HAP-1 (cell line): ENCODE results near the gene CEP95.

Experiments used
- DNase-seq, 2 experiments: peaks; one replicate each; pipeline ENCODE4 v3.0.0-alpha.2; 2016 to 2020; ENCODE audit warnings: low spot score in 2 of 2
- H3K27me3 ChIP-seq: fragments of 250-450 bp; sonication (Bioruptor Pico); 2 replicates; pipeline ENCODE4 v1.5.1; 2020; ENCODE audit warnings: low read depth, mild to moderate bottlenecking, moderate library complexity
- H3K36me3 ChIP-seq: fragments of 250-450 bp; sonication (Bioruptor Pico); replicated peaks from 2 replicates; pipeline ENCODE4 v1.5.1; 2020; ENCODE audit warnings: mild to moderate bottlenecking
- H3K4me1 ChIP-seq: fragments of 250-450 bp; sonication (Bioruptor Pico); 2 replicates; pipeline ENCODE4 v1.5.1; 2020; ENCODE audit warnings: mild to moderate bottlenecking
- H3K4me3 ChIP-seq: fragments of 250-450 bp; sonication (Bioruptor Pico); 2 replicates; pipeline ENCODE4 v1.5.1; 2020; ENCODE audit warnings: mild to moderate bottlenecking, moderate library complexity
- H3K9me3 ChIP-seq: fragments of 250-450 bp; sonication (Bioruptor Pico); 2 replicates; pipeline ENCODE4 v1.5.1; 2020; ENCODE audit warnings: mild to moderate bottlenecking, moderate library complexity
- in situ Hi-C: fragments of 300-500 bp; cut with MboI; formaldehyde crosslinking; loops from 3 replicates; pipeline ENCODE4 v1.14.3; 2020; ENCODE audit warnings: low sequenced_read_pairs, inconsistent platforms, mixed read lengths

Gene CEP95

DNA sequence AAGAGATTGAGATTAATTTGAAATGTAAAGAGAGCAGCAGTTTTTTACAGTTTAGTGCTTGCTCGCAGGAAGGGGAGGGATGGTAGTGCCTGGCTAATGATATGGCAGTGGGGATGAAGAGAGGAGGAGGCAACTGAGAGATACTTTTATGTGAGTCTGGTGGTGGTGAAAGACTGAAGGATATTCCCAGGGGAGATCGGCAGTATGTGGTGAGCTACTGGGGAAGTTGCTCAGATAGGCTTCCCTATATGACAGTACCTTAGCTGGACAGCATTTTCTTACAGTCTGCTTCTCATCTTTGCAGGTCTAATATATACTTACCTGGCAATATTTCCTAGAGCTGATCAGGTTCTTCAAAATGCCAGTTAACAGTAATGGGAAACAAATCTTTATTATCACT is 8.6 kb downstream of the CEP95 start:
- Histone ChIP-seq H3K36me3 (peaks cover 90% of the 10 kb centered on the region), H3K9me3 (no peaks in the 10 kb centered on the region), H3K4me3 (no peak overlapping the region), H3K27me3 (no peaks in the 10 kb centered on the region), H3K4me1 (peaks cover 5% of the 10 kb centered on the region)
- no peak for DNase-seq
- in situ Hi-C loops, result loop anchor here (25.0 kb wide), 1 partner anchor 703 kb away; no protein-coding TSS in a partner anchor

DNA sequence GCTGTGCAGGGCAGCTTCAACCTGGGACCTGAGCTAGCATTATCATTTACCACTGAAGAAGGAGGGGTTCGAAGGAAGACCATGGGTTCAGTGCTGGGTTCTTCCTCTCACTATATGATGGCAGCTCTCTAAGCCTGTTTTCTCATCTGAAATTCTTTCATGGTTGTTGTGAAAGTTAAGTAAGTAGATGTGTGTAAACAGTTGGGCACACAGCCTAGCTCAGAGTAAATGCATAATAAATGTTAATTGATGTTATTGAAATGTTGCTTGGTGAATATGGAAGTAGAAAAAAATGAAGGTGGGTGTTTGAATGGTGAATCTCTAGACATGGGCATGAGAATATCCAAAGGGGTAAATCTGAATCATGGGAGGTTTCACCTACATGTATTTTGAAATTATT is 9.1 kb downstream of the CEP95 start:
- no peak for DNase-seq
- Histone ChIP-seq H3K27me3 (no peaks in the 10 kb centered on the region), H3K36me3 (peaks cover 90% of the 10 kb centered on the region), H3K9me3 (no peaks in the 10 kb centered on the region), H3K4me1 (peaks cover 5% of the 10 kb centered on the region), H3K4me3 (no peak overlapping the region)
- in situ Hi-C loops, result loop anchor here (25.0 kb wide), 1 partner anchor 704 kb away; no protein-coding TSS in a partner anchor

DNA sequence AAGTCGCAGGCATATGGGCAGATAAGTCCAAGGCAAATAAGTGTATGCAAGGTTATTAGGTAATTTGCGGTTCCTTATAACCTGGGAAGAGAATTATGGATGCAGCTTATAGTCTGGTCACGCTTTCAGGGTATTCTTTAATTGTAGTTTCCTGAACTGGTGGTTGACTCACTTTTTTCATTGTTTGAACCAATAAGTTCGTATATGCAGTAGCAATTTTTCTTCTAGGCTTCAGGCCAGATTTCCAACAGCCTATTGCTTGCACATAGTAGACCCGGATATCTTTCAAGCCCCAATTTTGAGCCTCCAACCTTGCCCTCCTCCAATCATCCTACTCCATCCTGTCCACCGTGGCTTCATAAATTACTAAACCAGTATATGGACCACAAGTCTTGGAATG is 12.8 kb downstream of the CEP95 start:
- in situ Hi-C loops, result loop anchor here (25.0 kb wide), 1 partner anchor 707 kb away; no protein-coding TSS in a partner anchor
- H3K4me1 ChIP-seq, result no peaks in the 10 kb centered on the region
- H3K4me3 ChIP-seq, result no peak overlapping the region
- no peak for DNase-seq
- peaks cover 82% of the 10 kb centered on the region for H3K36me3 ChIP-seq
- no peaks in the 10 kb centered on the region for H3K9me3 ChIP-seq
- H3K27me3 ChIP-seq, result no peaks in the 10 kb centered on the region

DNA sequence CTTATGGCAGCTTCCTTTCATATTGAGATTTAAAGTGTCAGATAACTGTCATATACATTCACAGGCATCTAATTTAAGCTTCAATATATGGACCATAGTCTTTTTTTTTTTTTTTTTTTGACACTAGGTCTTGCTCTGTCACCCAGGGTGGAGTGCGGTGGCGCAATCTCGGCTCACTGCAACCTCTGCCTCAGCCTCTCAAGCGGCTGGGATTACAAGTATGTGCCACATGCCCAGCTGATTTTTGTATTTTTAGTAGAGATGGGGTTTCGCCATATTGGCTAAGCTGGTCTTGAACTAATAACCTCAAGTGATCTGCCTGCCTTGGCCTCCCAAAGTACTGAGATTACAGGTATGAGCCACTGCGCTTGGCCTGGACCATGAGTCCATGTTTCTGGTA is 13.6 kb downstream of the CEP95 start:
- H3K27me3 ChIP-seq, result no peaks in the 10 kb centered on the region
- in situ Hi-C loops, result loop anchor here (25.0 kb wide), 1 partner anchor 708 kb away; no protein-coding TSS in a partner anchor
- H3K4me3 ChIP-seq, result no peak overlapping the region
- peaks cover 82% of the 10 kb centered on the region for H3K36me3 ChIP-seq
- DNase-seq, result no peak
- no peaks in the 10 kb centered on the region for H3K4me1 ChIP-seq
- H3K9me3 ChIP-seq, result no peaks in the 10 kb centered on the region

DNA sequence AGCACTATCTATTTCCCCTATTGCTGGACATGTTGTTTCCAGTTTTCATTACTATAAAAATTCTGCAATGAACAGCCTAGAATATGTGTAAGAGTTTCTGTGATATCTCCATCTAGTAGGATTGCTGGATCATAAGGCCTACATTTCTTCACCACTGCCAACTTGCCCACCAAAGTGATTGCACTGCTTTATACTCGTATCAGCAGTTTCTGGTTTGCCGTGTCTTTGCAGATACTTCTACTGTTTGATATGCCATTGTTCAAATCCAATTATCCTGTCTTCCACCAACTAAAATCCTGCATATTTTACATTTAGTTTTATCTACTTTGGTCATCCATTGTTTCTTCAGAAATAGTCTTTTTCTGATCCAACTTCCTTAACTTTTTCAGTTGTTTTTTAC is 21.1 kb downstream of the CEP95 start:
- Histone ChIP-seq H3K4me1 (no peaks in the 10 kb centered on the region), H3K36me3 (peaks cover 90% of the 10 kb centered on the region), H3K9me3 (no peaks in the 10 kb centered on the region), H3K27me3 (no peaks in the 10 kb centered on the region), H3K4me3 (no peak overlapping the region)
- DNase-seq, result no peak
- in situ Hi-C loops, result no loop called here

DNA sequence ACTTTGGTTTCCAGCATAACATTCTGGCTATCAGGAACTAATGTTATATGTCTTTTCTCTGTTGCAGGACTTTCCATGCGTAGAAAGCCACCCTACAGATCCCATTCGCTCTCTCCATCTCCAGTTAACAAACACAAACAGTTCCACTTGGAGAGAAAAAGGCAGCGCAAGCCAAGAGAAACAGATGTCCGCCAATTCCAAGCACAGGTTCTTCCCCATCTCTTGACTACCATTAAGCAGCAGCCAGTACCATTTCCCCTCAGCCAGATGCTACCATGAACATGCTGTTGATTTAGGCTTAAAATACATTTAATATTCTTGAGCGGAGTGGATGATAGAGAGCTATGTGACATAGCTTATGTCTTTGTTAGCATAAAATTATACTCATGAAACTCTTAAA is 22.4 kb downstream of the CEP95 start:
- no peaks in the 10 kb centered on the region for H3K9me3 ChIP-seq
- in situ Hi-C loops, result no loop called here
- DNase-seq, result no peak
- no peaks in the 10 kb centered on the region for H3K27me3 ChIP-seq
- no peaks in the 10 kb centered on the region for H3K4me1 ChIP-seq
- no peak overlapping the region for H3K4me3 ChIP-seq
- H3K36me3 ChIP-seq, result peaks cover 93% of the 10 kb centered on the region

DNA sequence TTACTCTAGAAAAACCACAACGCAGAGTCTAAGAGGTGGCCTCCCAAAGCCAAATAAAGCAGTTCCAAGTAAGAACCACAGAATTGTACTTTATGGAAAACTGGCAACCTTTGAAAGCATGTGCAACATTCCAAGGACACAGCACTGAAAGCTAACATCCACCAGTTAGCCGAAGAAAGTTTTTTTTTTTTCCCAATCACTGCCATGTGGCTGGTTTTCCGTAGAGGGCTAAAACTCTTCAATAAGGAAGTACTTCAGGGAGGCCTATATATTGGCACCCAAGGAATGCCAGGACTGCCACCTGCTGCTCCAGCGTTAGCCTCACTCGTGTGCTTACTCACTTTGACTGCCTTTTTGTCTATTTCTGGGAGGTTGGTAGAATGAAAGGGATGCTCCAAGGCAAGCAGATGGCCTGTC is 25.2 kb downstream of the CEP95 start:
- Histone ChIP-seq H3K4me3 (no peak overlapping the region), H3K36me3 (peaks cover 93% of the 10 kb centered on the region), H3K4me1 (no peaks in the 10 kb centered on the region), H3K9me3 (no peaks in the 10 kb centered on the region), H3K27me3 (no peaks in the 10 kb centered on the region)
- no peak for DNase-seq
- in situ Hi-C loops, result no loop called here

DNA sequence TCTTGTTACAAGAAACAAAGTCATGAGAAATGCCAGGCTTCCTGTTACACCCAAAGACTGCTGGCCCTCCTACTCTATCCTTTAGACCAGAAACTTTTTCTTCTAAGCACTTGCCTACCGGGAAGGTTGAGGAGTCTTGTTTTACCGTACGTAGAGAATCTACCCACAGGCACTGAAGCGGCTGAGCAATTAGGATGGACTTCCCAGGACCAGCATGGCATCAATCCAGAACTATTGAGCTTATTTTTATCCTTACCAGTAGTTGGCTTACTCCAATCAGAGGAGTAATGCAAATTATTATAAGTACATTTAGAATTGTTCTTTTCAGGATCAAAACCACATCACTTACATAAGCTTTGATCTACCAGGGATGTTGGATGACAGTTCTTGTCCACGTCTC is 25.6 kb downstream of the CEP95 start:
- Histone ChIP-seq H3K9me3 (no peaks in the 10 kb centered on the region), H3K4me3 (no peak overlapping the region), H3K36me3 (peaks cover 93% of the 10 kb centered on the region), H3K4me1 (no peaks in the 10 kb centered on the region), H3K27me3 (no peaks in the 10 kb centered on the region)
- in situ Hi-C loops, result no loop called here
- no peak for DNase-seq

DNA sequence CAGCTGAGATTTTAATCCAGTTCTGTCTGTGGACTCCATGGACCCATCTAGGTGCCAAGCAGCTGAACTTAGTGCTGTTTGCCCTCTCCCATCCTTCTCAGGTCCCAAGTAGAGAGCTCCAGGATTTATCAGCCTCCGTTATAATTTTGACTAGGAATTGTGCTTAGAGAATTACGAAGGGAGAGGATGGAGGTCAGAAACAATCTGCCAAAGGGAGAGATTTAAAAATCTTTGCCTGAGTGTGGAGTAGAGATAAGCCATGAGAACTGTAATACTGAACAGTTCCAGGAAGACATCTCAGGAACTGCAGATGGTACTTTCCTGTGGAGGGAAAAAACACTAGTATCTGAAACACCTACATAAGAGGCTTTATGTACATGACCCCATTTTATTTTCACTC is 27.0 kb downstream of the CEP95 start:
- Histone ChIP-seq H3K4me3 (no peak overlapping the region), H3K9me3 (no peaks in the 10 kb centered on the region), H3K27me3 (no peaks in the 10 kb centered on the region), H3K36me3 (peaks cover 97% of the 10 kb centered on the region), H3K4me1 (no peaks in the 10 kb centered on the region)
- in situ Hi-C loops, result no loop called here
- DNase-seq, result no peak

DNA sequence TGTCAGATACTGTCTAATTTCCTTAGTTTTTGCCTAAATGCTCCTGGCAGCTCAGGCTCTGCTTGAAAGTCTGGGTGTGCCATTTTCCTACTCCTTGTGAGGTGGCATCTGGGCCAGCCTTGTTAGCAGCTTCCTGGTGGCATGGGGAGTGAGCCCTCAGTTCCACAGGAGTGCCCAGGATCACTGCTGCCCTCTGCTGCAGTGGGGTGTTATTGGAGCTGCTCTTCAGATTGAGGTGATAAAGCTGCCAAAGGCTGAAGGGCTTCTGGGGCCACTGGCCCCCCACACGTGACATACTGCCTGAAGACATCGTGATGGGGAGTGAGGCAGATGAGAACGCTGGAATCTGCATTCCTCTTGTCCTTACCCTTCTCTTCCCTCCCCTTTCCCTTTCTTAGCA is 27.4 kb downstream of the CEP95 start:
- no peaks in the 10 kb centered on the region for H3K9me3 ChIP-seq
- in situ Hi-C loops, result no loop called here

DNA sequence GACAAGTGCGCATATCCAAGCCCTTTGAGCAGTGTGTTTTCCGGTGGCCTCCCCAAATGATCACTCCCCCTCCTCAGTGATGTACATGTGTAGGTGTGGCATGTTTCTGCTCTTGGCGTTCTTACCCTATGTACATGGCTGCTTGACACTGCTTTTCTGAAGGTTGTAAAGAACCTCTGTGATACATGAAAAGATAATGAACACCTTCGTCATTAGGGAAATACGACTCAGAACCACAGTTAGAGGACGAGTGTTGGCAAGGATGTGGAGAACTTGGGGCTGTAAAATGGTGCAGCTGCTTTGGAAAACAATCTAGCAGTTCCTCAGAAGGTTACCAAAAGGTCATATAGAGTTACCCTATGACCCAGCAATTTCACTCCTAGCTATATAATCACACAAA is 28.6 kb downstream of the CEP95 start:
- Histone ChIP-seq H3K27me3 (no peaks in the 10 kb centered on the region), H3K4me1 (no peaks in the 10 kb centered on the region), H3K4me3 (no peak overlapping the region), H3K36me3 (peaks cover 94% of the 10 kb centered on the region), H3K9me3 (no peaks in the 10 kb centered on the region)
- in situ Hi-C loops, result no loop called here
- DNase-seq, result no peak

More for the DNA sequence above, 27.4 kb downstream of the CEP95 start:
- Histone ChIP-seq H3K27me3 (no peaks in the 10 kb centered on the region), H3K4me1 (no peaks in the 10 kb centered on the region), H3K4me3 (no peak overlapping the region), H3K36me3 (peaks cover 95% of the 10 kb centered on the region)
- DNase-seq, result no peak

DNA sequence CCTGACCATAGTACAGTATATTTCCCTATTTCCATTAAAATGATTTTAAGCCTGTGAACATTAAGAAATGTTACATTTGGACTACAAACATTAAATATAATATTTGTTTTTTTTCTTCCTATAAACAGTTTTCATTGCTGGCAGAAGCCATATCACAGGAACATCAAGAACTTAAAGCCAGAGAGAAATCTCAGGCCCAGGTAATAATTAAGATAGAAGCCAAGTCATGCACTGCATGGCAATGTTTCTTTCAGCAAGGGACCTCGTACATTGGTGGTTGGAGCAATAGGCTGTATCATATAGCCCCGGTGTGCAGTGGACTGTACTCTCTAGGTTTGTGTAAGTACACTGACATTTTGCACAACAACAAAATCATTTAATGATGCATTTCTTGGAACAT is 30.1 kb downstream of the CEP95 start:
- no peak for DNase-seq
- Histone ChIP-seq H3K27me3 (no peaks in the 10 kb centered on the region), H3K4me1 (no peaks in the 10 kb centered on the region), H3K9me3 (no peaks in the 10 kb centered on the region), H3K36me3 (peaks cover 85% of the 10 kb centered on the region), H3K4me3 (no peak overlapping the region)
- in situ Hi-C loops, result no loop called here

DNA sequence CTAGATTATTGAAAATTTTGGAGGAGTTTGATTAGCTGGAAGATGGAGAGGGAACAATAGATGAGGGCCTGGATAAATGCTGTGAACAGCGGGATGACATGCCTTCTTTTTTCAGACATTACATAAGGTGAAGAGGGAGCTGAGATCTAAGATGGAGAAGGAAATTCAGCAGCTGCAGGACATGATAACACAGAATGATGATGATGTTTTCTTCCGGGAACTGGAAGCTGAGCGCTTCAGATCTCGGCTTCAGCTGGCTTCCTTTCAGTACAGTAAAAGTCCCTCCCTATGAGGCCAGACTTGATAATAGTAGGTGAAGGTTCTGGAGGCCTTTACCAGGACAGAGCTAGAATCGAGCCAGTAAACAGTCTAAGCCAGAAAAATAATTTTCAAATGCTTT is 30.7 kb downstream of the CEP95 start:
- H3K4me1 ChIP-seq, result no peaks in the 10 kb centered on the region
- no peak overlapping the region for H3K4me3 ChIP-seq
- H3K9me3 ChIP-seq, result no peaks in the 10 kb centered on the region
- peaks cover 81% of the 10 kb centered on the region for H3K36me3 ChIP-seq
- H3K27me3 ChIP-seq, result no peaks in the 10 kb centered on the region
- in situ Hi-C loops, result no loop called here
- DNase-seq, result no peak

DNA sequence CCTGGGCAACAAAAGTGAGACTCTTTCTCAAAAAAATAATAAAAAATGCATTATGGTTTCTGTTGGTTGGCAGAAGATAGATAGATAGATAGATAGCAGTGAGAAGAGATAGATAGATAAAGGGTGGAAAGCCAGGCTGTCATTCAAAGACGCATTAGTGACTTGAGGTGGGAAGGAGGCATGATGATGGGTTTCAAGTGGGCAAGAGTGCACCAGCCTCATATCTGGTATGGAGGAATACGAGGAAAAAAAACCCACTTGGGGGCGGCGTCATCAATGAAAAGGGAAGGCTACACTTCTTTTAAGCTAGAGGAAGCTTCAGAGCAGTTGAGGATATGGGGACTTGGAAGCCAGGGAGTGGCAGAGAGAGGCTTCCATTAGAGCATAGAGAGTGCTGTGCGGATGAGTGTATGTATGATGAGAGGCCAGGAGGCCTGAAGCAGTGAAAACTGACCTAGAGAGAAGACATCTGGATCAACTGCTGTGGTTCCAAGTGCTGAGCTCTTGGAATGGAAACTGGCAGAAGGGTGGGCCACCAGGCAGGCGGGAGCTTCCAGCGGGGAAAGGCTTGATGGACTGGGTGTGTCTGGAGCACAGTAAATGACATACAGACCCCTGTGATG is 31.8 kb downstream of the CEP95 start:
- DNase-seq, result no peak
- Histone ChIP-seq H3K36me3 (peaks cover 70% of the 10 kb centered on the region), H3K27me3 (no peaks in the 10 kb centered on the region), H3K9me3 (no peaks in the 10 kb centered on the region), H3K4me3 (no peak overlapping the region), H3K4me1 (no peaks in the 10 kb centered on the region)
- in situ Hi-C loops, result no loop called here
